H1 (cell line): ENCODE data around the gene GLRB. TPM values are rescaled to one million over a fixed set of nuclear protein-coding genes. Genes with fewer than 3 reads are reported as not detected.

Experiments used
- CTCF ChIA-PET: fragments of 300-600 bp; sonication (Branson Sonifier 250); formaldehyde crosslinking; loops from one replicate; lab custom pipeline; 2021; ENCODE audit not compliant: partially characterized antibody; lab: Charles Lee
- POLR2A ChIA-PET: fragments of 300-600 bp; sonication (Branson Sonifier 250); formaldehyde crosslinking; loops from one replicate; lab custom pipeline; 2021; ENCODE audit warnings: inconsistent platforms; ENCODE audit not compliant: partially characterized antibody; lab: Charles Lee
- DNase-seq, 2 experiments: peaks; one replicate each; pipeline versions ENCODE4 v3.0.0 to v3.0.0-alpha.2; 2010 to 2022; ENCODE audit warnings: low spot score in 2 of 2, low read depth in 1 of 2, mixed read lengths in 1 of 2
- FAIRE-seq: peaks from 2 replicates; lab custom pipeline; 2011; peaks lifted over from hg19 to GRCh38; lab: Jason Lieb, UNC
- H2AFZ ChIP-seq: 2 replicates; pipeline ENCODE4 v1.8.1; 2012; ENCODE audit warnings: low read length, inconsistent platforms
- H2AK5ac ChIP-seq: 2 replicates; pipeline ENCODE4 v1.6.1; 2013; ENCODE audit warnings: low read depth, low read length
- H2BK120ac ChIP-seq: replicated peaks from 2 replicates; pipeline ENCODE3; 2013; ENCODE audit warnings: low read depth, low read length, inconsistent platforms
- H2BK12ac ChIP-seq: 2 replicates; pipeline ENCODE4 v1.6.1; 2013; ENCODE audit warnings: low read depth, low read length
- H2BK15ac ChIP-seq: 2 replicates; pipeline ENCODE4 v1.6.1; 2013; ENCODE audit warnings: low read length
- H2BK20ac ChIP-seq: 2 replicates; pipeline ENCODE4 v1.6.1; 2013; ENCODE audit warnings: low read length
- H2BK5ac ChIP-seq: 2 replicates; pipeline ENCODE4 v1.6.1; 2013; ENCODE audit warnings: low read depth, low read length
- H3K14ac ChIP-seq: 2 replicates; pipeline ENCODE4 v1.6.1; 2013; ENCODE audit warnings: inconsistent platforms; ENCODE audit not compliant: insufficient read length
- H3K18ac ChIP-seq: 2 replicates; pipeline ENCODE4 v1.6.1; 2013; ENCODE audit warnings: low read length; ENCODE audit errors: extremely low read depth
- H3K23ac ChIP-seq: 2 replicates; pipeline ENCODE4 v1.6.1; 2013; ENCODE audit warnings: inconsistent platforms; ENCODE audit not compliant: insufficient read length
- H3K23me2 ChIP-seq: 2 replicates; pipeline ENCODE4 v1.6.1; 2013; ENCODE audit warnings: low read depth, low read length
- H3K27ac ChIP-seq: 2 replicates; pipeline ENCODE4 v1.6.1; 2011; ENCODE audit warnings: low read depth, low read length, inconsistent platforms
- H3K27me3 ChIP-seq, 4 experiments: replicated peaks in 1 of 4; 1 replicate in 1 of 4; 2 replicates in 3 of 4; pipeline versions ENCODE4 v1.6.1 to v1.8.1; 2011 to 2013; ENCODE audit warnings: low read length in 3 of 4, mild to moderate bottlenecking in 3 of 4, inconsistent platforms in 2 of 4, mixed read lengths in 2 of 4, moderate library complexity in 1 of 4; ENCODE audit not compliant: control insufficient read depth in 3 of 4, insufficient read depth in 3 of 4; ENCODE audit errors: extremely low read depth in 1 of 4
- H3K36me3 ChIP-seq, 4 experiments: 2 replicates each; pipeline versions ENCODE4 v1.6.1 to v1.8.1; 2011 to 2013; ENCODE audit warnings: mild to moderate bottlenecking in 4 of 4, low read length in 3 of 4, moderate library complexity in 2 of 4, control low read depth in 1 of 4, inconsistent platforms in 1 of 4; ENCODE audit not compliant: insufficient read depth in 4 of 4, control insufficient read depth in 2 of 4
- H3K4ac ChIP-seq: replicated peaks from 2 replicates; pipeline ENCODE3; 2013; ENCODE audit warnings: low read length, low read depth, mixed read lengths, inconsistent platforms; ENCODE audit not compliant: insufficient read length
- H3K4me1 ChIP-seq, 4 experiments: replicated peaks in 1 of 4; 1 replicate in 1 of 4; 2 replicates in 3 of 4; pipeline versions ENCODE4 v1.6.1 to v1.8.1; 2011 to 2013; ENCODE audit warnings: low read length in 3 of 4, inconsistent platforms in 2 of 4, mixed read lengths in 1 of 4; ENCODE audit not compliant: insufficient read depth in 4 of 4, control insufficient read depth in 3 of 4
- H3K4me2 ChIP-seq, 2 experiments: 2 replicates each; pipeline versions ENCODE4 v1.6.1 to v1.8.1; 2011 to 2013; ENCODE audit warnings: low read depth in 2 of 2, low read length in 2 of 2, control low read depth in 1 of 2, inconsistent platforms in 1 of 2, mild to moderate bottlenecking in 1 of 2; ENCODE audit not compliant: insufficient read depth in 1 of 2
- H3K4me3 ChIP-seq, 4 experiments: fragments of 200-600, 300-600 bp in 1 of 4; sonication (generic), shearing (Covaris generic), sonication (Bioruptor Twin) in 1 of 4; 2 replicates each; pipeline versions ENCODE4 v1.5.1 to v1.8.1; 2011 to 2016; ENCODE audit warnings: low read length in 4 of 4, low read depth in 3 of 4, control low read depth in 2 of 4, inconsistent platforms in 2 of 4, mild to moderate bottlenecking in 2 of 4, mixed read lengths in 1 of 4, moderate library complexity in 1 of 4; ENCODE audit not compliant: insufficient read depth in 2 of 4; ENCODE audit errors: extremely low read depth in 1 of 4
- H3K56ac ChIP-seq: replicated peaks from 2 replicates; pipeline ENCODE3; 2013; ENCODE audit warnings: low read depth, mild to moderate bottlenecking, mixed read lengths, low read length, inconsistent platforms; ENCODE audit not compliant: insufficient read length
- H3K79me1 ChIP-seq: 2 replicates; pipeline ENCODE4 v1.6.1; 2013; ENCODE audit warnings: low read depth, low read length, control low read depth
- H3K79me2 ChIP-seq, 2 experiments: 2 replicates each; pipeline versions ENCODE4 v1.6.1 to v1.8.1; 2012 to 2013; ENCODE audit warnings: low read length in 2 of 2, mild to moderate bottlenecking in 2 of 2, inconsistent platforms in 1 of 2; ENCODE audit not compliant: insufficient read depth in 2 of 2, control insufficient read depth in 1 of 2
- H3K9ac ChIP-seq, 4 experiments: replicated peaks in 1 of 4; 1 replicate in 1 of 4; 2 replicates in 3 of 4; pipeline versions ENCODE4 v1.6.1 to v1.8.1; 2011 to 2013; ENCODE audit warnings: low read depth in 3 of 4, low read length in 3 of 4, control low read depth in 2 of 4, mild to moderate bottlenecking in 2 of 4, moderate library complexity in 2 of 4, inconsistent platforms in 1 of 4; ENCODE audit errors: extremely low read depth in 1 of 4
- H3K9me3 ChIP-seq, 2 experiments: 2 replicates each; pipeline versions ENCODE4 v1.6.1 to v1.8.1; 2012 to 2013; ENCODE audit warnings: mild to moderate bottlenecking in 2 of 2, moderate library complexity in 2 of 2, control low read depth in 1 of 2, inconsistent platforms in 1 of 2, low read depth in 1 of 2, low read length in 1 of 2, mixed read lengths in 1 of 2; ENCODE audit not compliant: insufficient read depth in 2 of 2
- H4K20me1 ChIP-seq, 2 experiments: replicated peaks in 1 of 2; 2 replicates each; pipeline versions ENCODE3 to v1.8.1; 2011 to 2013; ENCODE audit warnings: inconsistent platforms in 2 of 2, low read length in 2 of 2, mild to moderate bottlenecking in 1 of 2; ENCODE audit not compliant: insufficient read depth in 2 of 2, control insufficient read depth in 1 of 2
- H4K5ac ChIP-seq: 2 replicates; pipeline ENCODE4 v1.6.1; 2013; ENCODE audit warnings: low read length, low read depth, mixed read lengths, inconsistent platforms; ENCODE audit not compliant: insufficient read length
- H4K8ac ChIP-seq: 2 replicates; pipeline ENCODE4 v1.8.0; 2013; ENCODE audit warnings: mild to moderate bottlenecking, moderate library complexity, low read length, inconsistent platforms; ENCODE audit not compliant: insufficient read depth; ENCODE audit errors: extremely low read depth
- H4K91ac ChIP-seq: replicated peaks from 2 replicates; pipeline ENCODE3; 2013; ENCODE audit warnings: low read length, mixed read lengths, inconsistent platforms; ENCODE audit not compliant: insufficient read length
- CREB1 ChIP-seq: IDR thresholded peaks from 2 replicates; pipeline ENCODE4 v1.6.1; 2012; ENCODE audit warnings: inconsistent platforms
- HDAC6 ChIP-seq: IDR thresholded peaks from one replicate; pipeline ENCODE4 v1.7.1; 2012; ENCODE audit warnings: low read depth, mild to moderate bottlenecking, inconsistent platforms, low read length, moderate library complexity
- KDM5A ChIP-seq: fragments of 200-600 bp; IDR thresholded peaks from 2 replicates; pipeline ENCODE4 v1.7.1; 2012; ENCODE audit warnings: mild to moderate bottlenecking, low read length, inconsistent platforms, mixed read lengths
- POLR2A ChIP-seq, 2 experiments: IDR thresholded peaks; 1 replicate in 1 of 2; 2 replicates in 1 of 2; pipeline ENCODE4 v1.6.1; 2011; ENCODE audit warnings: low read depth in 2 of 2, low read length in 2 of 2, mild to moderate bottlenecking in 2 of 2; ENCODE audit errors: control extremely low read depth in 1 of 2
- RAD21 ChIP-seq, 2 experiments: IDR thresholded peaks in 1 of 2; conservative IDR thresholded peaks in 1 of 2; 2 replicates each; pipeline ENCODE4 v1.6.1; 2011; ENCODE audit warnings: low read depth in 2 of 2, low read length in 2 of 2, improper control_type of control experiment in 1 of 2, inconsistent platforms in 1 of 2, mild to moderate bottlenecking in 1 of 2, moderate library complexity in 1 of 2
- RXRA ChIP-seq: IDR thresholded peaks from 2 replicates; pipeline ENCODE4 v1.6.1; 2011; ENCODE audit warnings: low read depth, mild to moderate bottlenecking, low read length, moderate library complexity; ENCODE audit not compliant: insufficient read depth
- SAP30 ChIP-seq: fragments of 300-600 bp; sonication (generic); IDR thresholded peaks from 2 replicates; pipeline ENCODE4 v1.7.1; 2012; ENCODE audit warnings: low read length, moderate library complexity, mild to moderate bottlenecking, inconsistent platforms; ENCODE audit not compliant: insufficient read depth, insufficient replicate concordance
- SIN3A ChIP-seq, 2 experiments: IDR thresholded peaks in 1 of 2; conservative IDR thresholded peaks in 1 of 2; 2 replicates each; pipeline ENCODE4 v1.6.1; 2011 to 2012; ENCODE audit warnings: low read length in 2 of 2, improper control_type of control experiment in 1 of 2, low read depth in 1 of 2, mild to moderate bottlenecking in 1 of 2
- TBP ChIP-seq: IDR thresholded peaks from 2 replicates; pipeline ENCODE4 v1.6.1; 2011; ENCODE audit warnings: low read depth, low read length, improper control_type of control experiment
- WGBS, 2 experiments: shearing (Covaris generic) in 1 of 2; methylation state at CpG; one replicate each; pipeline versions ENCODE4 v1.1.6 to v1.1.7; 2013 to 2015; ENCODE audit warnings: low lambda C conversion rate in 2 of 2, mixed read lengths in 2 of 2, inconsistent platforms in 1 of 2, low coverage in 1 of 2, missing lambda C conversion rate in 1 of 2; ENCODE audit not compliant: insufficient replicate concordance in 2 of 2, insufficient coverage in 1 of 2, insufficient read length in 1 of 2; ENCODE audit errors: extremely low coverage in 1 of 2, missing lambda C conversion rate in 1 of 2; 5-methylcytosine and 5-hydroxymethylcytosine counted together
- polyA plus RNA-seq, 7 experiments: library from polyadenylated mRNA; depleted of rRNA in 3 of 7; stranded (reverse) in 5 of 7; unstranded in 2 of 7; fragments of >200 nt in 5 of 7; fragments of 200-250 nt in 2 of 7; gene quantifications; 1 replicate in 5 of 7; 2 replicates in 1 of 7; 4 replicates in 1 of 7; pipeline versions ENCODE4 v1.2.1 to v1.2.3, GENCODE V29; 2011 to 2013; ENCODE audit warnings: missing spikeins in 2 of 7, mixed read lengths in 2 of 7
- total RNA-seq: library from RNA; stranded (reverse); fragmentation: NEBNext Ultra II Directional; extraction: Animal tissue kit (Norgen Biotek cat#: 25700); gene quantifications from 2 replicates; pipeline ENCODE4 v1.2.1, GENCODE V29; 2021
- TF ChIP-seq, protein P1 (sequence below): IDR thresholded peaks from 2 replicates; pipeline ENCODE4 v1.6.1; 2011; ENCODE audit warnings: low read length, improper control_type of control experiment

GLRB gene
- total and polyA plus RNA-seq, 2 of the 8 experiments (the other 6 are each of a cell fraction or from before 2014, with no cell fraction given) = 0.33 to 1.1 TPM

DNA sequence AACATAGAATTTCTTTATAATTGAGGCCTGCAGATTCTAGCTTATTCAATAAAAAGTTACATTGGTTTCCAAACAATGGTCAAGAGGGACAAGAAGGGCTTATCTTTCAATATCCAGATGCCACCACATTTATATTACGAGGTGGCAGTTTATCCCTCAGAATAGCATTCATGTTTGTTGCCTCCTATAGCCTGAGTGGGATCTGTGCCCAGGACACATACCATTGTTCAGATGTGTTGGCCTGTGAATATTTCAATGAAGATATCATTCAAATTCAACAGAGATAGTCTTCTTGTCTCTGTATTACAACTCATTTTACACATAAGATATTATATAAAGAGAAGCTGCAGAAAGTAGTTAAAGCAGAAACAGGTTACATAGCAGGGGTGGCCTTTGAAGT lies 20.5 kb downstream of the GLRB start:
- Histone ChIP-seq H2AK5ac (no peak overlapping the region), H4K8ac (no peak overlapping the region), H3K79me1 (no peaks in the 10 kb centered on the region), H3K4ac (no peak overlapping the region), H4K5ac (no peak overlapping the region), H2AFZ (no peak overlapping the region), H2BK15ac (no peak overlapping the region), H3K14ac (no peak overlapping the region), H3K79me2 (no peaks in the 10 kb centered on the region), H2BK20ac (no peak overlapping the region), H3K4me3 (no peak overlapping the region), H3K36me3 (no peaks in the 10 kb centered on the region), H3K27me3 (no peaks in the 10 kb centered on the region), H3K9ac (no peak overlapping the region), H2BK120ac (no peak overlapping the region), H3K23me2 (no peaks in the 10 kb centered on the region), H3K18ac (no peak overlapping the region), H4K20me1 (no peaks in the 10 kb centered on the region), H3K56ac (no peak overlapping the region), H3K4me2 (no peak overlapping the region), H2BK5ac (no peak overlapping the region), H4K91ac (no peak overlapping the region), H3K23ac (no peak overlapping the region), H3K27ac (no peak overlapping the region), H3K4me1 (no peaks in the 10 kb centered on the region)
- WGBS, 2 experiments = 90% methylated on average over 1 of the region's 1 CpG; no CpG with 5 or more reads in 1 of the 2 experiments
- ChIA-PET CTCF (no interaction called here), POLR2A (no interaction called here)
- DNase-seq (no peak), FAIRE-seq (no peak)
- TF ChIP-seq SAP30 (no peak), CREB1 (no peak), KDM5A (no peak), RAD21 (IDR thresholded peaks at IDR 0.05 in 1 of 2, conservative IDR thresholded peaks at IDR 0.05 in 1 of 2; ENCODE audit: low read depth in 2 of 2, low read length in 2 of 2) (no peak), POLR2A (IDR thresholded peaks at IDR 0.05; ENCODE audit: control extremely low read depth in 1 of 2, low read depth in 2 of 2, low read length in 2 of 2) (no peak), HDAC6 (no peak), SIN3A (conservative IDR thresholded peaks at IDR 0.05 in 1 of 2, IDR thresholded peaks at IDR 0.05 in 1 of 2; ENCODE audit: low read depth in 1 of 2, low read length in 2 of 2) (no peak), RXRA (no peak), TBP (no peak)
- TF ChIP-seq, protein P1, sequence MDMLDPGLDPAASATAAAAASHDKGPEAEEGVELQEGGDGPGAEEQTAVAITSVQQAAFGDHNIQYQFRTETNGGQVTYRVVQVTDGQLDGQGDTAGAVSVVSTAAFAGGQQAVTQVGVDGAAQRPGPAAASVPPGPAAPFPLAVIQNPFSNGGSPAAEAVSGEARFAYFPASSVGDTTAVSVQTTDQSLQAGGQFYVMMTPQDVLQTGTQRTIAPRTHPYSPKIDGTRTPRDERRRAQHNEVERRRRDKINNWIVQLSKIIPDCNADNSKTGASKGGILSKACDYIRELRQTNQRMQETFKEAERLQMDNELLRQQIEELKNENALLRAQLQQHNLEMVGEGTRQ = no peak
- TF ChIP-seq, all 59 proteins: peak for 0
- H2BK12ac ChIP-seq = no peak overlapping the region
- no peaks in the 10 kb centered on the region for H3K9me3 ChIP-seq
